Gastrocnemius medialis (tissue), 4 donors: ENCODE results near the gene TMEM186.

ENCODE experiments used
- CTCF ChIP-seq, 5 experiments: fragments of 450-650 bp in 3 of 5; fragments of 200-600 bp in 2 of 5; sonication (generic) in 2 of 5; IDR thresholded peaks in 4 of 5; conservative IDR thresholded peaks in 1 of 5; 1 replicate in 4 of 5; 2 replicates in 1 of 5; pipeline ENCODE4 v1.5.1; 2016 to 2019; ENCODE audit warnings: antibody characterized with exemption in 5 of 5, mild to moderate bottlenecking in 3 of 5, moderate library complexity in 3 of 5
- POLR2A ChIP-seq, 2 donors: fragments of 450-650 bp; IDR thresholded peaks; one replicate each; pipeline ENCODE4 v1.6.1; 2017; ENCODE audit warnings: antibody characterized with exemption in 2 of 2, mild to moderate bottlenecking in 2 of 2, moderate library complexity in 2 of 2

GRCh38 chr16:8785408-8785807, 12.0 kb downstream of the TMEM186 start:
- TF ChIP-seq CTCF (IDR thresholded peaks at IDR 0.05 in 4 of 5, conservative IDR thresholded peaks at IDR 0.05 in 1 of 5) (no peak), POLR2A (IDR thresholded peaks at IDR 0.05) (no peak)
